Measurements from ENCODE around the gene EML1.

The EML1 gene

DNA sequence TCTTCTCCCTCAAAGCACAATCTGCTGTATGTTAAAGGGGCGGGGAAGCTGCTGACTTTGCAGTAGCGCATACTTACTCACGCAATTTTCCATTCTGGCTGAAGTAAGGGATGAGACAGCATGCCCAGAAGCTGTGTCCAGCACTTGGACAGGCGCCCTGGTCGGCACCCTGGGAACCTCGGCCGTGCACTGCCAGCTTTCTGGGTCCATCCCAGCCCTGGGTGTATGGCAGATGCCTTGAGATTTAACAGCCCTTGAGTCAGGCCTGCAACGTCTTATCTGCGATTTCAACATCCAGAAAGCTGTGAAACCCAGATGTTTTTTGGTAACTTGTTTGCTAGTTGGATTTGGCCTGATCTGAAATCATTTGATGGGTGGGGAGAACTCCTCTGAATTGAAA lies 16.1 kb downstream of the EML1 start:
- no peak overlapping the region for H3K9ac ChIP-seq (ENCODE audit: low read depth, low read length)
- H3K9me3 ChIP-seq (ENCODE audit: insufficient read depth, low read depth, low read length), result no peaks in the 10 kb centered on the region
- peaks cover 6% of the 10 kb centered on the region for H3K4me1 ChIP-seq (ENCODE audit: insufficient read depth, low read length)
- H3K4me3 ChIP-seq (ENCODE audit: low read length), result no peak overlapping the region
- H3K27ac ChIP-seq (ENCODE audit: low read depth, low read length), result no peak overlapping the region
- no peaks in the 10 kb centered on the region for H3K27me3 ChIP-seq (ENCODE audit: insufficient read depth, low read length)
- no peaks in the 10 kb centered on the region for H3K36me3 ChIP-seq (ENCODE audit: insufficient read depth, low read length)
- WGBS, result 93% methylated on average over 9 of the region's 9 CpGs

DNA sequence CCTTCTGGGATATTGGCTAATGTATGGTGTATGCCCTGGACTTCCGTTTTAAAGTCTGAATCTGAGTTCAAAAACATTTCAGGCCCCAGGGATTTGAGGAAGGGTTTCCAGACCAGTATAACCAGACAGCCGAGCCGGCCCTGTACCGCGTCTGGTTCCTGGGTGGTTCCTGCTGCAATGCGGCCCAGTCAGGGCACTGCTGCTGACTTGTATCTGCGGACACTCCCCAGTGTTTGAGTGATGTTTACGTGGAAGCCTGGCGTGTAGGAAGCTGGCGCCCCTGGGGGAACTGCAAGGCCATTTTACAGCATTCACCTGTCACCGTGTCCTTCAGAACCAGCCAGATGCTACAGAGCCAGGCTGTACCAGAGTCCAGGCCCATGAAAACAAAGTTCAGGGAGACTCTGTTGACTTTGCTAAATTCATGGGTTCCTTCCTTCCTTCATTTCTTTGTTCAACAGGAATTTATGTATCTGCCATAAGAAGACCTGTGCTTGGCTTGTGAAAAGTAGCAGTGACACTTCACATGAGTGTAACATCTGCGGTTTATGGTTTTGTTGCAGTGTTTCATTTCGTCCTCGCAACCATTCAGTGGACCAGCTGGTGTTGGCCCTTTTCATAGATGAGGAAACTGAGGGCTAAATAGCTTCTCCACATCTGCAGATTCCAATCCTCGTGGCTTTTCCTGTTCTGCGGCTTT lies 16.8 kb downstream of the EML1 start:
- Histone ChIP-seq H3K9me3 (ENCODE audit: insufficient read depth, low read depth, low read length) (no peaks in the 10 kb centered on the region), H3K9ac (ENCODE audit: low read depth, low read length) (no peak overlapping the region), H3K4me1 (ENCODE audit: insufficient read depth, low read length) (peaks cover 5% of the 10 kb centered on the region; the same call in 1 of the 2 replicates), H3K27ac (ENCODE audit: low read depth, low read length) (no peak overlapping the region), H3K36me3 (ENCODE audit: insufficient read depth, low read length) (no peaks in the 10 kb centered on the region), H3K4me3 (ENCODE audit: low read length) (no peak overlapping the region), H3K27me3 (ENCODE audit: insufficient read depth, low read length) (no peaks in the 10 kb centered on the region)
- WGBS, result 93% methylated on average over 16 of the region's 16 CpGs

DNA sequence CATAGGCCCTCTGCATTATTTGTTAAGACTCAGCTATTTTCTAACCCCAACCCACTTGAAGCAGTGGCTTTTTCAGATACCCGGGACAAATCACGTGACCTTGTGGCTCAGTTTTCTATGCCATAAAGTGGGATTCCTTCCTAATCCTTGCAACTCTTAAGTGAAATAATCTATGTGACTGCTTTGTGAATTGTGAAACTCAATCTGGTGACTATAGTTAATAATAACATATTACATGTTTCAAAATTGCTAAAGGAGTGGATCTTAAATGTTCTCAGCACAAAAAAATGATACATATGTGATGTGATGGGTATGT lies 17.3 kb downstream of the EML1 start:
- WGBS, result 93% methylated on average over 2 of the region's 2 CpGs
- Histone ChIP-seq H3K27me3 (ENCODE audit: insufficient read depth, low read length) (no peaks in the 10 kb centered on the region), H3K9me3 (ENCODE audit: insufficient read depth, low read depth, low read length) (no peaks in the 10 kb centered on the region), H3K4me3 (ENCODE audit: low read length) (no peak overlapping the region), H3K4me1 (ENCODE audit: insufficient read depth, low read length) (peaks cover 5% of the 10 kb centered on the region; the same call in 1 of the 2 replicates), H3K27ac (ENCODE audit: low read depth, low read length) (no peak overlapping the region), H3K36me3 (ENCODE audit: insufficient read depth, low read length) (no peaks in the 10 kb centered on the region), H3K9ac (ENCODE audit: low read depth, low read length) (no peak overlapping the region)

DNA sequence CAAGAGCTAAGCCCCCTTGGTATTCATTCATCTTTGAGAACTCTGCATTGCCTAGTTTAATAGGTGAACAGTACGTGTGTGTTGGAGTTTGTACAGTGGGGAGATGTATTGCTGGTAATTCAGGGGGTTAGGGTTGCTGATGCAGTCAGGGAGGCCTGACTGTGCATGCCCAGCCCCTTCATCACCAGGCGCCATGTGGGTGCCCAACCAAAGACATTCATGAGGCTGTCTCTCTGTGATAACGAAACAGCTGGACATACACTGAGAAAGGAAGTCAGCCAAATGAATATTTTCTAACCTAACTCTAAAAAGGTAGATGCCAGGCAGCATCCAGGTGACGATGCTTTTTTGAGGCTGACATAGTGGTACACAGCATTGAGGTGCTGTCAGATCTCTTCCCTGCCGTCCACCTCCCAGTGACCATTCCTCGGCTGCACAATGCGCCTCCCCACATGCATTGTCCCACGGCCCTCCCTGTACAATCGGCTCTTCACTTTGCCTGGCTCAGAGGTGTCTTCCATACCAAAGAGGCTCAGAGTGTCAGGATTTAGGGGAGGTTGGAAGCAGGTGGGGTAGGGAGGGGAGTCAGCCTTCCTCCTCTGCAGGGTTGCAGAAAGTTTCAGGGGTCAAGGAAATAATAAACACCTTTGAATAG lies 19.0 kb downstream of the EML1 start:
- no peaks in the 10 kb centered on the region for H3K9me3 ChIP-seq (ENCODE audit: insufficient read depth, low read depth, low read length)
- no peak overlapping the region for H3K27ac ChIP-seq (ENCODE audit: low read depth, low read length)
- H3K27me3 ChIP-seq (ENCODE audit: insufficient read depth, low read length), result no peaks in the 10 kb centered on the region
- no peaks in the 10 kb centered on the region for H3K36me3 ChIP-seq (ENCODE audit: insufficient read depth, low read length)
- H3K4me3 ChIP-seq (ENCODE audit: low read length), result no peak overlapping the region
- WGBS, result 91% methylated on average over 9 of the region's 9 CpGs
- no peak overlapping the region for H3K9ac ChIP-seq (ENCODE audit: low read depth, low read length)
- peaks cover 5% of the 10 kb centered on the region; the same call in 1 of the 2 replicates for H3K4me1 ChIP-seq (ENCODE audit: insufficient read depth, low read length)

DNA sequence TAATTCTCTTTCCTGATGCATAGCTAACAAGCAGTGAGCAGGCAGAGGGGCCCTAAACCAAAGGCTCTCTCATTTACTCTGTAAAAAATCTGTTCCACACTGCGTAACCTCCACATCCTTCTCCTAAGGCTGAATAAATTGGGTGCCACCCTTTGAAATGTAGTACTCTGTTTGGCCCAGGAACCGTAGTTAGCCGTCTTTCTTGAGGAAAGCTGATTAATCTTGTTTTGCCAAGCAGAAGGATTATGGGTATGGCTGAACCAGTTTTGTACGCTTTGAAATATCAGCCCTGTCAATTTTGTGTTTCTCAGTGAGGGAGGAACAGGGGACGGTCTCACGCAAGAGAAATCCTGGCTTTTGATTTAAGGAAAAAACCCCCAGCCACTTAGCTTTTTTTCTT lies 19.7 kb downstream of the EML1 start:
- no peaks in the 10 kb centered on the region for H3K27me3 ChIP-seq (ENCODE audit: insufficient read depth, low read length)
- H3K4me3 ChIP-seq (ENCODE audit: low read length), result no peak overlapping the region
- WGBS, result 96% methylated on average over 6 of the region's 6 CpGs
- H3K9ac ChIP-seq (ENCODE audit: low read depth, low read length), result no peak overlapping the region
- H3K27ac ChIP-seq (ENCODE audit: low read depth, low read length), result no peak overlapping the region
- no peaks in the 10 kb centered on the region for H3K9me3 ChIP-seq (ENCODE audit: insufficient read depth, low read depth, low read length)
- peaks cover under 1% of the 10 kb centered on the region; the same call in 1 of the 2 replicates for H3K4me1 ChIP-seq (ENCODE audit: insufficient read depth, low read length)
- no peaks in the 10 kb centered on the region for H3K36me3 ChIP-seq (ENCODE audit: insufficient read depth, low read length)

DNA sequence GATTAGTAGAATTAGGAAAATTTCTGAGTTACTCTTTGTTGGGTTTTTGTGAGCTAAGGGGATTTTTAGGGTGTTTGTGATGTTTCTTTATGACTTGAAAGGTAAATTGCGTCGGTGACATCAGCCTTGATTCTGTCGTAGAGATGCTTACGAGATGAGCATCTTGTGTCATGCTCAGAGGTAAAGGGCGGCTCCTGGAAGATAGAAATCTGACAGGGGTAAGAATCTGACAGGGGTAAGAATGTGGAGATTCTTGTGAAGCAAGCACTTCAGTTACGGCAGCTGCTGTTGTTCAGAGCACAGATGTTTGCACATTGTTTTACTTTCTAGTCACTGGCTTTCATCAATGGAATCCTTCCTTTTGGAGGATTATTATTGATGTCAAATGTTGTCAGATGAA lies 22.5 kb downstream of the EML1 start:
- no peaks in the 10 kb centered on the region for H3K36me3 ChIP-seq (ENCODE audit: insufficient read depth, low read length)
- no peaks in the 10 kb centered on the region for H3K9me3 ChIP-seq (ENCODE audit: insufficient read depth, low read depth, low read length)
- no peak overlapping the region for H3K4me3 ChIP-seq (ENCODE audit: low read length)
- no peak overlapping the region for H3K9ac ChIP-seq (ENCODE audit: low read depth, low read length)
- H3K4me1 ChIP-seq (ENCODE audit: insufficient read depth, low read length), result peaks cover 4% of the 10 kb centered on the region; the same call in 1 of the 2 replicates
- no peaks in the 10 kb centered on the region for H3K27me3 ChIP-seq (ENCODE audit: insufficient read depth, low read length)
- H3K27ac ChIP-seq (ENCODE audit: low read depth, low read length), result no peak overlapping the region
- WGBS, result 77% methylated on average over 6 of the region's 6 CpGs

DNA sequence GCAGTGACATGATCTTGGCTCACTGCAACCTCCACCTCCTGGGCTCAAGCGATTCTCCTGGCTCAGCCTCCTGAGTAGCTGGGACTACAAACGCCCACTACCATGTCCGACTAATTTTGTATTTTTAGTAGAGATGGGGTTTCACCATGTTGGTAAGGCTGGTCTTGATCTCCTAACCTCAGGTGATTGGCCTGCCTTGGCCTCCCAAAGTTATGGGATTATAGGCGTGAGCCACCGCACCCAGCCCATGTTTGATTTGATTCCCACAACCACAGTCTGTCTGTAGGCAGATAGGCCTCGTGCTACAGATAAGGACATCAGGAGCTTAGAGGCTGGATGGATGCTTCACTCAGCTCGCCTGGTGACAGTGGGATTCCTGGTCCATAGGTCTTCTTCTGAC lies 23.0 kb downstream of the EML1 start:
- H3K9me3 ChIP-seq (ENCODE audit: insufficient read depth, low read depth, low read length), result no peaks in the 10 kb centered on the region
- H3K36me3 ChIP-seq (ENCODE audit: insufficient read depth, low read length), result no peaks in the 10 kb centered on the region
- H3K27ac ChIP-seq (ENCODE audit: low read depth, low read length), result no peak overlapping the region
- H3K4me1 ChIP-seq (ENCODE audit: insufficient read depth, low read length), result peaks cover 4% of the 10 kb centered on the region; the same call in 1 of the 2 replicates
- no peak overlapping the region for H3K9ac ChIP-seq (ENCODE audit: low read depth, low read length)
- WGBS, result 91% methylated on average over 7 of the region's 7 CpGs
- H3K27me3 ChIP-seq (ENCODE audit: insufficient read depth, low read length), result no peaks in the 10 kb centered on the region
- no peak overlapping the region for H3K4me3 ChIP-seq (ENCODE audit: low read length)

DNA sequence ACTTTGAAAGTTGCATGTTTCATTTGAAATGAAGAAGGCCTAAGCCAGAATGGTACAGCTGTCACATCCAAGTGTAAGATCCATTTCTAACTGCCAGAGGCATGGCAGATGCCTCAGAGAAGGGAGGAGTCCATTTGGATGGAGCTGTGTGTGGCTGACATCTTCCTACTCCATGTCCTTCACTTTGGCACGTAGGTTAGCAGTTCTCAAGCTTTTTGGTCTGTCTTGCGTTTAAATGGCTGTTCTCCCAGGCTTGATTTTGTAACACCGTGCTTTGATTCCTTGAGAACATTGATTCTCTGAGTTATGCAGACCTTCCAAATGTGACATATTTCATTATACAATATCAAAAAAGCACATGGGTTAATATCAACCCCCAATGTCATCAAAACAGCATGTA lies 23.4 kb downstream of the EML1 start:
- peaks cover 6% of the 10 kb centered on the region for H3K4me1 ChIP-seq (ENCODE audit: insufficient read depth, low read length)
- WGBS, result 83% methylated on average over 3 of the region's 3 CpGs

DNA sequence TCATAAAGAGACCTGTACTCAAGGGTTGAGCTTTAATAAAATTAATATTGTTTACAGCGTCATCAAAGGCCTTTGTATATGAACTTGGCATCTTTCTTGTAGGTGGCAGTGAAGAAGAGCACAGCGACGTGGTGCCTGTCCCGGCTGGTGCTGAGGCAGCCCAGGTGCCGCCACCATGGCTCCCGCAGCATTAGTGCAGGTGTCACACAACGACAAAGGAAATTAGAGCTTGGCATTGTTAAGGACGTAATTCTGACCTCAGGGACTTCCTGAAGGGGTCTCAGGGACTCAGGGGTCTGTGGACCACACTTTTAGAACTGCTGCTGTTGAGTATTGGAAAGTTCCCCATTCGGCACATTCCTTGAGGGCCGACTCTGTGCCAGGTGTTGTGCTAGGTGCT lies 24.1 kb downstream of the EML1 start:
- 92% methylated on average over 10 of the region's 10 CpGs for WGBS
- Histone ChIP-seq H3K9me3 (ENCODE audit: insufficient read depth, low read depth, low read length) (no peaks in the 10 kb centered on the region), H3K27me3 (ENCODE audit: insufficient read depth, low read length) (no peaks in the 10 kb centered on the region), H3K27ac (ENCODE audit: low read depth, low read length) (no peak overlapping the region), H3K9ac (ENCODE audit: low read depth, low read length) (no peak overlapping the region), H3K4me3 (ENCODE audit: low read length) (no peak overlapping the region), H3K36me3 (ENCODE audit: insufficient read depth, low read length) (no peaks in the 10 kb centered on the region), H3K4me1 (ENCODE audit: insufficient read depth, low read length) (peaks cover 12% of the 10 kb centered on the region)

More for the DNA sequence above, 23.4 kb downstream of the EML1 start:
- Histone ChIP-seq H3K27ac (ENCODE audit: low read depth, low read length) (no peak overlapping the region), H3K27me3 (ENCODE audit: insufficient read depth, low read length) (no peaks in the 10 kb centered on the region), H3K9me3 (ENCODE audit: insufficient read depth, low read depth, low read length) (no peaks in the 10 kb centered on the region), H3K9ac (ENCODE audit: low read depth, low read length) (no peak overlapping the region), H3K36me3 (ENCODE audit: insufficient read depth, low read length) (no peaks in the 10 kb centered on the region), H3K4me3 (ENCODE audit: low read length) (no peak overlapping the region)

DNA sequence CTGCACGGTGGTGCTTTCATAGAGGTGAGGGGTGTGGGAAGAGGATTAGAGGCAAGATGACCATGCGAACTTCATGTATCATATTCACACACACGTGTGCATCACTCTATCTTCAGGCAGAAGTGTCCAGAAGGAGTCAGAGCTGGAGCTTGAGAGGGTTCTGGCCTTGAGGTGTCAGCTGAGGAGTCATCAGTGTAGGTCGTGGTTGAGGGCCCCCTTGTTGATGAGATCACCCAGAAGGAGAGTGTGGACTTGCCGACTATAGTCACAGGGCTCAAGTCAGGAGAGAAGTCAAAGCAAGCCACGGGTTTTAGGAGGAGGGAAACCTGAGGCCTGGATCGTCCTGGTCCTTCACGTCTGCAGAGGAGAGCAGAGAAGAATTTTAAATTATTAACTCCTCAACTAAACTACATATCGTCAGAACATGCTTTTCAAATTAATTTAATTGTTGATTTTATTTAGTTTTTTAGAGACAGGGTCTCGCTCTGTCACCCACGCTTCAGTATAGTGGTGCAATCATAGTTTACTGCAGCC lies 25.4 kb downstream of the EML1 start:
- WGBS, result 95% methylated on average over 8 of the region's 11 CpGs
- Histone ChIP-seq H3K9me3 (ENCODE audit: insufficient read depth, low read depth, low read length) (no peaks in the 10 kb centered on the region), H3K27me3 (ENCODE audit: insufficient read depth, low read length) (no peaks in the 10 kb centered on the region), H3K27ac (ENCODE audit: low read depth, low read length) (no peak overlapping the region), H3K4me3 (ENCODE audit: low read length) (no peak overlapping the region), H3K4me1 (ENCODE audit: insufficient read depth, low read length) (peaks cover 16% of the 10 kb centered on the region), H3K36me3 (ENCODE audit: insufficient read depth, low read length) (no peaks in the 10 kb centered on the region), H3K9ac (ENCODE audit: low read depth, low read length) (no peak overlapping the region)

DNA sequence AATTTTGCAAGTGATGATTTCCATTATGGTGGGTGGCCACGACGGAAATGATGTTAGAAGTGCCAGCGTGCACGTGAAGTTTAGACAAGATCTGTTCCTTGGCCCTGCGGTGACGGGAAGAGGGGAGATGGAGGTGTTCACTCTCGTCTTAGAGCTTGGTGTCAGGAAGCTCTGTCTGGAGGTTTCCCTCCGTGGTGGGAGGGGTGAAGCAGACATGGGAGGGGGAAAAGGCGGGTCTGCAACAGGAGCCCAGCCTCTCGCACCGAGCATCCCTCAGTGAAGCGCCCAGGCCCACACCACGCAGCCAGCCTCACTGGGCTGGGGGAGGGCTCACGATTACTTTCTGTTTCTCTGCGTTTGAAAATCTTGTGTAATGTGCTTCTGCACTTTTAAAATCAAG lies 26.3 kb downstream of the EML1 start:
- Histone ChIP-seq H3K27me3 (ENCODE audit: insufficient read depth, low read length) (no peaks in the 10 kb centered on the region), H3K9ac (ENCODE audit: low read depth, low read length) (no peak overlapping the region), H3K36me3 (ENCODE audit: insufficient read depth, low read length) (no peaks in the 10 kb centered on the region), H3K27ac (ENCODE audit: low read depth, low read length) (no peak overlapping the region), H3K9me3 (ENCODE audit: insufficient read depth, low read depth, low read length) (no peaks in the 10 kb centered on the region), H3K4me3 (ENCODE audit: low read length) (no peak overlapping the region), H3K4me1 (ENCODE audit: insufficient read depth, low read length) (peaks cover 16% of the 10 kb centered on the region)
- 48% methylated on average over 14 of the region's 15 CpGs for WGBS
